Activated naive CD8-positive, alpha-beta T cell treated with anti-CD3 and anti-CD28 coated beads for 36 hours (primary cell): ENCODE results near the gene SLC12A3. TPM values are rescaled to one million over a fixed set of nuclear protein-coding genes. Genes with fewer than 3 reads are reported as not detected.

Experiments used
- DNase-seq: peaks from one replicate; pipeline ENCODE4 v3.0.0; 2021
- H3K27ac Mint-ChIP-seq: one replicate; pipeline ENCODE4 v1.8.0; 2022; ENCODE audit warnings: mild to moderate bottlenecking, moderate library complexity, mixed read lengths
- H3K27me3 Mint-ChIP-seq: one replicate; pipeline ENCODE4 v1.8.0; 2022; ENCODE audit warnings: mild to moderate bottlenecking, mixed read lengths
- H3K36me3 Mint-ChIP-seq: one replicate; pipeline ENCODE4 v1.8.0; 2021; ENCODE audit warnings: mild to moderate bottlenecking, mixed read lengths
- H3K4me1 Mint-ChIP-seq: one replicate; pipeline ENCODE4 v1.8.0; 2021; ENCODE audit warnings: mixed read lengths
- H3K4me3 Mint-ChIP-seq: one replicate; pipeline ENCODE4 v1.8.0; 2022; ENCODE audit warnings: mild to moderate bottlenecking, moderate library complexity, mixed read lengths
- H3K9me3 Mint-ChIP-seq: one replicate; pipeline ENCODE4 v1.8.0; 2022; ENCODE audit warnings: mixed read lengths
- total RNA-seq, 2 experiments: library from RNA; stranded (reverse); gene quantifications; one replicate each; pipeline ENCODE4 v1.2.3, GENCODE V29; 2021

The SLC12A3 gene
- total RNA-seq, 2 experiments from 2014 or later, result 0.04 TPM; not detected in 1

GRCh38 chr16:56838622-56839337 is 26.2 kb upstream of the SLC12A3 start:
- Mint-ChIP-seq H3K4me3 (no peak overlapping the region), H3K9me3 (no peaks in the 10 kb centered on the region), H3K36me3 (peaks cover 25% of the 10 kb centered on the region), H3K27ac (no peak overlapping the region), H3K27me3 (no peaks in the 10 kb centered on the region), H3K4me1 (peaks cover 9% of the 10 kb centered on the region)
- no peak for DNase-seq

DNA sequence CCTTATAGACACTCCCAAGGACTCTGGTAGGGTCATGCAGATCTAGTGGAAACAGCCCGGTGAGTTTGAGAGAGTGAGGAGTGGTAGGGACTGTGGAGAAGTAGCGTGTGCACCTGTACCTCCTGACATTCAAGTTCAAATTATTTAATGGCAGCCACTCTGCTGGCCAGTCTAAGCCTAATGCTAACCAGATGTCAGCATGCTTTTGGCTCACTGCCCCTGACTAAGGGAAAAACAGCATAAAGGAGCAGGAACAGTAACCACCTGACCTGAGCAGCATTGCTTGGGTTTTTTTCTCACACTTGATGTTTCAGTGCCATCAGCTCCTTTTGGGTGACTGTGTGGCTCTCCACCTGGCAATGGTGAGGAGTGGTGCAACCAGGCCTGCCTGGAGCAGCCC is 23.8 kb upstream of the SLC12A3 start:
- Mint-ChIP-seq H3K36me3 (peaks cover 24% of the 10 kb centered on the region), H3K27me3 (no peaks in the 10 kb centered on the region), H3K4me3 (no peak overlapping the region), H3K4me1 (peaks cover 9% of the 10 kb centered on the region), H3K9me3 (no peaks in the 10 kb centered on the region), H3K27ac (no peak overlapping the region)
- no peak for DNase-seq

- Mint-ChIP-seq H3K4me1 (peaks cover 10% of the 10 kb centered on the region), H3K27me3 (no peaks in the 10 kb centered on the region), H3K27ac (no peak overlapping the region), H3K36me3 (peaks cover 24% of the 10 kb centered on the region), H3K9me3 (no peaks in the 10 kb centered on the region), H3K4me3 (no peak overlapping the region)
- DNase-seq, result no peak
Observed at GRCh38 chr16:56841659-56842058, 23.3 kb upstream of the SLC12A3 start.

GRCh38 chr16:56842133-56842532 is 22.9 kb upstream of the SLC12A3 start:
- no peaks in the 10 kb centered on the region for H3K27me3 Mint-ChIP-seq
- DNase-seq, result no peak
- H3K4me1 Mint-ChIP-seq, result peaks cover 15% of the 10 kb centered on the region
- no peaks in the 10 kb centered on the region for H3K9me3 Mint-ChIP-seq
- no peak overlapping the region for H3K27ac Mint-ChIP-seq
- H3K36me3 Mint-ChIP-seq, result peaks cover 27% of the 10 kb centered on the region
- H3K4me3 Mint-ChIP-seq, result no peak overlapping the region

DNA sequence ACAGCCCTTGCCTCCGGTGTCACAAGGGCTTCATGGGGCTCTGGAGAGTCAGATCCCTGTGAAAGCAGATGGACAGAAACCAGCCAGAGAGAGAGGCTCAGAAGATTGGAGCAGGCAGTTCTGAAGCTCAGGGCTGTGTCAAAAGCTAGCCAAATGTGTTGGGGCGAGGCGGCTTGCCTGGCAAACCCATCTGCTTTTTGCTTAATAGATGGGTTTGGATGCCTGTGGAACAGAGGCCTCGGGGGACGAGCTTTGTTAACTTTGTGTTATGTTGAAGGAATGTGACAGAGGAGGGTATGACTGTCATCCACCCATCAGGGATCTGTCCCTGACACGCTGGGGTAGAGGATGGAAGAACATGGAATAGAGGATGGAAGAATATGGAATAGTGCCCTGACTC is 21.0 kb upstream of the SLC12A3 start:
- H3K9me3 Mint-ChIP-seq, result peaks cover 9% of the 10 kb centered on the region
- H3K27me3 Mint-ChIP-seq, result no peaks in the 10 kb centered on the region
- H3K4me1 Mint-ChIP-seq, result peaks cover 19% of the 10 kb centered on the region
- H3K4me3 Mint-ChIP-seq, result no peak overlapping the region
- H3K27ac Mint-ChIP-seq, result no peak overlapping the region
- H3K36me3 Mint-ChIP-seq, result peaks cover 28% of the 10 kb centered on the region
- DNase-seq, result no peak

DNA sequence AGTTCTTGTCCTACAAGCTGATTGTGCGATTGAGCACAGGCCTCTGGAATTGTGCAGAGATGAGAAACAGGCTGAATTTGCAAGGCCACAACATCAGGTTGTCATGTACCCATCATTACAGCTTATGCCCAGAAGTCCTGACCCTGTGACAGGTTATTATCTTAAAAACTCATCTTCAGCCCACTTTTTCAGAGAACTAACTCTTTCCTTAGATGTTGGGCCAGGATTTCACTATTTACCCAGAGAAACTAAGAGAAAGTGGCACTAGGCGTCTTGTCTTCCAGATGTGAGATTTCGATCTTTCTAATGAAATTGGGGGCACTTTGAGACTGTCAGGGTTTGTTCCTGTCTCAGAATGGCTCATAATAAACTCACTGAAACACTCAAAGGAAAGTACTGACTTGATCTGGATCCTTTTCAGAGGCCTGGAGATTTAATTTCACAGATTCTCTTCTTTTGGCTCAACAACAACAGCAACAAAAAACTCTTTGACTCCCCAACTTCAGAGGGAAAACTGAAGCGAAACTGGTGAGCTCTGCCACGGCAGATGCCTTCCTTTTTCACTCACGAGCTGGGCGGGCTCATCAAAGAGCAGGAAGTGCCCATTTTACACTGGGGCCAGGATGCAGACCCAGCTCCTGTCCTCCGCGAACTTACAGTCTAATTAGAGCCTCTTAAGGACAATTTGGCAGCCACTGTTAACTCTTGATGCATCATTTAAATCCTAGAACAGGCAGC is 17.7 kb upstream of the SLC12A3 start:
- peaks cover 24% of the 10 kb centered on the region for H3K4me1 Mint-ChIP-seq
- H3K9me3 Mint-ChIP-seq, result peaks cover 9% of the 10 kb centered on the region
- no peak for DNase-seq
- no peak overlapping the region for H3K4me3 Mint-ChIP-seq
- no peaks in the 10 kb centered on the region for H3K27me3 Mint-ChIP-seq
- H3K27ac Mint-ChIP-seq, result peak overlapping the region; percentile 69
- H3K36me3 Mint-ChIP-seq, result peaks cover 19% of the 10 kb centered on the region

DNA sequence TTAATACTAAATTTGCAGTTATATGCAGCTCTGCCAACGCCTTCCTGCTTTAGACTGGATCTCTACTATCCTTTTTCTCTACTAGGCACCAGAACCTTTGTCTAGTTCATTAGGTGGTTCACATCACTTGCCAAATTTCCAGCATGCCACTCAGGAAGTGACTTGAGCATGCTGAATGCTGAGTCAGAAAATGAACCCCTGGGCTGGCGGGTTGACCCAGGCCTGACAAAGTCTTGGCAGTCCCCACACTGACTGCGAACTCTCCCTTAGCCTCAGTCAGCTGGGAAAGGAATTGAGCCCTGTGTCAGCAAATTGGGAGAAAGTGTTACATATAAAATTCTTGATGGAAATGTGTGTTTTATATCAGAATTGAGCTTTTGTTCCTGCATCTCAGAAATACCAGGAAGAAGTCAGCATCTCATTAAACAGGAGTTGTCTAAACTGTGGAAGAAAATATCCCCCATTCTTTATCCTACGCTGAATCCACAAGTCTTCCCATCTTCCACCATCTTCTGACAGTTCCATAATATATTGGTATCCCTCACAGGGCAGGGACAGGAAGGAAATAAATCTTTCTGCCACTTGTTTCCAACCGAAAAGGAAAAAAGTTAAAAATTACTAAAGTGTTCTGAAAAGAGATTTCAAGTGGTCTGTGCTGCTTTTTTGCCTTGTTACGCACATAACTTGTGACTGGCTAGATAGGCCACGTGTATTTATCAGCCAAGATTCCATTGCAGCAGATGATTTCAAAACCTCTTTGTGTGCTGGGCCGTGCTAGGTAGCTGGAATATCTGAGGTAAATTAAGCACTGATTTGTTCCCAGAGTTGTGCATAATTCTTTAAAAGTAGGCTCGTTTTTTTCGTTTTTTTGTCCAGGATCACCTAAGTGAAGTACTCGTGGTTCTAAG is 16.7 kb upstream of the SLC12A3 start:
- H3K4me3 Mint-ChIP-seq, result no peak overlapping the region
- peak overlapping the region; percentile 69 for H3K27ac Mint-ChIP-seq
- DNase-seq, result no peak
- H3K27me3 Mint-ChIP-seq, result no peaks in the 10 kb centered on the region
- peaks cover 9% of the 10 kb centered on the region for H3K9me3 Mint-ChIP-seq
- H3K36me3 Mint-ChIP-seq, result peaks cover 19% of the 10 kb centered on the region
- peaks cover 24% of the 10 kb centered on the region for H3K4me1 Mint-ChIP-seq

GRCh38 chr16:56848955-56849689 is 15.9 kb upstream of the SLC12A3 start:
- no peak overlapping the region for H3K27ac Mint-ChIP-seq
- no peak overlapping the region for H3K4me3 Mint-ChIP-seq
- no peak for DNase-seq
- H3K4me1 Mint-ChIP-seq, result peaks cover 24% of the 10 kb centered on the region
- no peaks in the 10 kb centered on the region for H3K27me3 Mint-ChIP-seq
- H3K9me3 Mint-ChIP-seq, result peaks cover 9% of the 10 kb centered on the region
- H3K36me3 Mint-ChIP-seq, result peaks cover 15% of the 10 kb centered on the region

DNA sequence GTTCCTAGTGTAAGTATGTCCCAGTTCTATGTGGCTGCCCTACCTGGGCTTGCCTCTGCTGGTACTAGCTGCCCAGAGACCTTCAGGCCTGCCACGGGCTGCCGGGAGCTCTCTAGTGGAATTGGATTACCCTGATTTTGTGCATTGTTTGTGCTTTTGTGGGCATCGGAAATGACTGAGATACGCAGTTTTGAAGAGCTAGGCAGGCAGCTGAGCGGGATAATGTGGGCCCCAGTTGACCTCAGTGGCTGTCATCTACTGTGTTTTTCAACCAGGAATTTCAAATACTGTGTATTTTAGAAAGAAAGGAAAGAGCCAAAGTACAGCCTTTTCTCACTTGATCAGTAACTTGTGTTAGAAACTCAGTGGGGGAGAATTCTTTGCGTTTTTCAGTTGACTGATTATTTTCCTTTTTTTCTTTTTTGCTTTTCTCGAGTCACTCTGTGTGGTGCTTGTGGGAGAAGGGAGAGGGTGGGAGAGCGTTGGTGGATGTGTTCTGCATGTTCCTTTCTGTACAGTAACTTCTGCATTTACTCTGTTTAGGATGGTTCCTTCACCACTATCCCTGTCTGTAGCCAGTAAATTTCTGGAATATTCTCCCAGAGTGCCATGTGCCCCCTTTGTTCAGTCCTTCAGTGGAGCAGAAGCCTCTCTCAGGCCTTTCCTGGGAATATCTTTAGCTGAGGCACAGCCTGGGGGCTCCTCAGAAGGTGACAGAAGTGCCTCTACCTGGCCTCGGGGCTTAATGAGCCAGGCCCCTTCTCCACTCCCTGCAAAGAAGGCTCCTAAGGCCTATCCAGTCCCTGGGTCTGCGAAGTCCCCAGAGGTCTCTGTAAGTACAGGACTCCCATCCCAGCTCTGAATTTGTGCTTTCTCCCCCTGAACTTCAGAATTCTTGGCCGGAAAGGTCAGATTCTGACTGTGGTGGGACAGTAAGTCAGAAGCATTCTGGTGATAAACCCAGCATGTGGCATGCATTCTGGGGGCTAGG is 15.0 kb upstream of the SLC12A3 start:
- H3K4me3 Mint-ChIP-seq, result no peak overlapping the region
- no peaks in the 10 kb centered on the region for H3K27me3 Mint-ChIP-seq
- H3K9me3 Mint-ChIP-seq, result peaks cover 9% of the 10 kb centered on the region
- peaks cover 15% of the 10 kb centered on the region for H3K36me3 Mint-ChIP-seq
- H3K4me1 Mint-ChIP-seq, result peaks cover 24% of the 10 kb centered on the region
- no peak for DNase-seq
- no peak overlapping the region for H3K27ac Mint-ChIP-seq

- H3K27ac Mint-ChIP-seq, result no peak overlapping the region
- H3K36me3 Mint-ChIP-seq, result peaks cover 14% of the 10 kb centered on the region
- no peak overlapping the region for H3K4me3 Mint-ChIP-seq
- no peaks in the 10 kb centered on the region for H3K27me3 Mint-ChIP-seq
- peaks cover 9% of the 10 kb centered on the region for H3K9me3 Mint-ChIP-seq
- no peak for DNase-seq
- peaks cover 22% of the 10 kb centered on the region for H3K4me1 Mint-ChIP-seq
Observed at GRCh38 chr16:56851671-56852400, 13.2 kb upstream of the SLC12A3 start.

DNA sequence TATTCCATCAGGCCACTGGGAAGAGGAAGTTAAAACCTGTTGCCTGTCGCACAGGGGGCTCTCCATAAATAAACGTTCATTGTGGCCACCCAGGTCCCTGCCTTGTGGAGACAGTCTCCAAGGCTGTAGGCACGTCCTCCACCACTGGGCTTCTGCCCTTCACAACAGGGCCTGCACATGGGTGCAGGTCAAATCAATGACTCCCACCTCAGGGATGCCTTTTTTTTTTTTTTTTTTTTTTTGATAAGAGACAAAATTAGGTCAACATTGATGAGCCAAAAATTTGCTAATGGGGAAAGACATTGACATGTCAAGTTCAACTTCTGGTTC is 12.6 kb upstream of the SLC12A3 start:
- H3K27ac Mint-ChIP-seq, result no peak overlapping the region
- peaks cover 16% of the 10 kb centered on the region for H3K4me1 Mint-ChIP-seq
- H3K36me3 Mint-ChIP-seq, result peaks cover 11% of the 10 kb centered on the region
- DNase-seq, result no peak
- H3K4me3 Mint-ChIP-seq, result no peak overlapping the region
- no peaks in the 10 kb centered on the region for H3K27me3 Mint-ChIP-seq
- H3K9me3 Mint-ChIP-seq, result peaks cover 9% of the 10 kb centered on the region

GRCh38 chr16:56852968-56853367 is 12.0 kb upstream of the SLC12A3 start:
- Mint-ChIP-seq H3K9me3 (peaks cover 3% of the 10 kb centered on the region), H3K4me3 (no peak overlapping the region), H3K4me1 (peaks cover 10% of the 10 kb centered on the region), H3K27ac (no peak overlapping the region), H3K27me3 (no peaks in the 10 kb centered on the region), H3K36me3 (peaks cover 5% of the 10 kb centered on the region)
- no peak for DNase-seq

DNA sequence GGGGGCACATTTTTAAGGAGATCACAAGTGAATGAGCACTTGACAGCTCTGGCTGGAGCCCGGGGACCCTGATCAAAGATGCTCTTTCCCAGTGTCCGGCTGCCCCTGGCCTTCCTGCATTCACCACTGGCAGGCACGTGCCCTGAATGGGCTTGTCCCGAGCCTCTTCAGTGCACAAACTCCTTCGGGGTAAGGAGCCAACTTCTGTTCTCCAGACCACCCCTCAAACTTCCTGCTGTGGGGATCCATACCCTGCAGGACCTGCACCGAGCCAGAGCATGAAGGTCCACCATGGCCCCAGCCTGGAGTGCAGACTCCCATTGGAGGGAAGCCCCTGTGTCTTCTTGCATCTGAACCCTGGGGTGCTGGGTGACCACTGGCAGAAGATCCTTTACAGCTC is 9.8 kb upstream of the SLC12A3 start:
- H3K27me3 Mint-ChIP-seq, result no peaks in the 10 kb centered on the region
- DNase-seq, result no peak
- H3K4me1 Mint-ChIP-seq, result peaks cover 15% of the 10 kb centered on the region
- H3K27ac Mint-ChIP-seq, result no peak overlapping the region
- H3K9me3 Mint-ChIP-seq, result no peaks in the 10 kb centered on the region
- no peak overlapping the region for H3K4me3 Mint-ChIP-seq
- H3K36me3 Mint-ChIP-seq, result no peaks in the 10 kb centered on the region
